Dermis lymphatic vessel endothelial cell (primary cell): ENCODE data around the gene SPRY4. TPM values are rescaled to one million over a fixed set of nuclear protein-coding genes. Genes with fewer than 3 reads are reported as not detected.

Experiments
- total RNA-seq: library from RNA; depleted of rRNA; stranded (reverse); fragments of >200 nt; gene quantifications from 2 replicates; pipeline ENCODE4 v1.2.1, GENCODE V29; 2014

Gene SPRY4
- total RNA-seq, result 6.1 and 7.0 TPM in 2 replicates

GRCh38 chr5:142324871-142325724 lies at the start of gene SPRY4:
TSS of gene SPRY4 (minus strand) at chr5:142325021. CDS start at chr5:142315108, 9,913 bp downstream.

Other genes with a start within 250 kb of the SPRY4 start
- gene NDFIP1, start 216.2 kb downstream of the SPRY4 start, total RNA-seq, result 33.2 and 43.3 TPM in 2 replicates